Measurements from ENCODE around the gene MVD.

GRCh38 chr16:88629835-88630234 lies 33.1 kb downstream of the MVD start:
- TF ChIP-seq CTCF (IDR thresholded peaks at IDR 0.05 in 2 of 3, conservative IDR thresholded peaks at IDR 0.05 in 1 of 3; ENCODE audit: borderline replicate concordance in 1 of 3, insufficient read depth in 1 of 3, low read depth in 2 of 3, low read length in 2 of 3) (no peak), FOSL1 (IDR thresholded peaks at IDR 0.05; ENCODE audit: low read depth) (no peak), POLR2AphosphoS5 (IDR thresholded peaks at IDR 0.05; ENCODE audit: low read depth, low read length) (no peak), POLR2A (IDR thresholded peaks at IDR 0.05; ENCODE audit: borderline replicate concordance, extremely low read depth, insufficient read depth, insufficient read length) (no peak), ZBTB33 (IDR thresholded peaks at IDR 0.05; ENCODE audit: extremely low read depth, insufficient replicate concordance, low read length) (no peak), ZNF274 (IDR thresholded peaks at IDR 0.05; ENCODE audit: low read depth, low read length) (no peak), EZH2phosphoT487 (IDR thresholded peaks at IDR 0.05; ENCODE audit: borderline replicate concordance) (no peak)
